ENCODE results near the gene SORCS2.

SORCS2 gene

DNA sequence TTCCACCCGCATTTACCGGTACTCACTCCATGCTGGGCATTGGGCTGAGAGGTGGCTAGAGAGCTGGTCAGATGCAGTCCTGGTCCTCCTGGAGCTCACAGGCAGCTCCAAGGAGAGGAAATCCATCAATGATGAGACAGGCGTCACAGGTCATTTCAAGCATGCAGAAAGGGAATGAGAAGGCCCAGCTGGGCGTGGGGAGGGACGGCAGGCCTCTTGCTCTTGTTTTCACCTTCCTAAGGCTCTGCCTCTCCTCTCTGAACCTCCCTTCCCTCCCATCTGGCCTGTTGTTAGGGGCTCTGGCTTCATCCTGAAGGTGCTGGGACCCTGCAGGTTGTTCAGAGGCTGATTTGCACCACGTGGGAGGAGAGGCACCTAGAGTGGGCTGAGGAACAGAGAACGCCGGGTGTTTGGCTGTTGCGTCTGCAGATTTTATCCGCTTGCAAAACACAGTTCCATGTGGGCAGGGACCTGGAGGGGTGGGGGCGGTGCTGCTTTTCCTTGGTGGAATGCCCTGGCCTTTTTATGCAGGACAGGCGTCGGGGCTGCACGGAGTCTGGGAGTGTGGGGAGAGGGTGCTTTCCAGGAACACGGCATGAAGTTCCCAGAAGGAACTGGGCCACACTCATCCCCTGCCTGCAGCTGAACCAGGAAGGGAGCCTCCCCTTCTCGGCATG, 323.9 kb downstream of the SORCS2 start:
- ChIA-PET POLR2A (no interaction called here), CTCF (no interaction called here)
- TF ChIP-seq SP1 (IDR thresholded peaks at IDR 0.05) = no peak
- no peak for TF ChIP-seq SUZ12 (IDR thresholded peaks at IDR 0.05)
- no peak for TF ChIP-seq ZNF384 (IDR thresholded peaks at IDR 0.05)
- no peak for TF ChIP-seq FOXM1 (IDR thresholded peaks at IDR 0.05; ENCODE audit: borderline replicate concordance)
- no peak for TF ChIP-seq NFRKB (IDR thresholded peaks at IDR 0.05)
- TF ChIP-seq BHLHE40 (IDR thresholded peaks at IDR 0.05; ENCODE audit: borderline replicate concordance) = no peak
- TF ChIP-seq PKNOX1 (IDR thresholded peaks at IDR 0.05) = no peak
- TF ChIP-seq HDGF (IDR thresholded peaks at IDR 0.05; ENCODE audit: borderline replicate concordance) = no peak
- no peak for TF ChIP-seq FOXK2 (IDR thresholded peaks at IDR 0.05)
- TF ChIP-seq TARDBP (IDR thresholded peaks at IDR 0.05) = no peak
- no peak for TF ChIP-seq L3MBTL2 (conservative IDR thresholded peaks at IDR 0.05)
- no peak for TF ChIP-seq ARNT (IDR thresholded peaks at IDR 0.05)
- no peak for TF ChIP-seq CTBP1 (IDR thresholded peaks at IDR 0.05; ENCODE audit: borderline replicate concordance)
- no peak for TF ChIP-seq ELF4 (IDR thresholded peaks at IDR 0.05)
- TF ChIP-seq LEF1 (IDR thresholded peaks at IDR 0.05; ENCODE audit: borderline replicate concordance) = no peak
- TF ChIP-seq FOXA1 (IDR thresholded peaks at IDR 0.05) = no peak
- no peak for DNase-seq (ENCODE audit: extremely low spot score)

GRCh38 chr4:7516773-7517144, 324.4 kb downstream of the SORCS2 start:
- POLR2A ChIA-PET = no interaction called here
- TF ChIP-seq BHLHE40 (IDR thresholded peaks at IDR 0.05; ENCODE audit: borderline replicate concordance) = no peak
- no peak for TF ChIP-seq TARDBP (IDR thresholded peaks at IDR 0.05)
- no peak for TF ChIP-seq FOXM1 (IDR thresholded peaks at IDR 0.05; ENCODE audit: borderline replicate concordance)
- TF ChIP-seq FOXA1 (IDR thresholded peaks at IDR 0.05) = no peak
- no peak for TF ChIP-seq ELF4 (IDR thresholded peaks at IDR 0.05)
- TF ChIP-seq ARNT (IDR thresholded peaks at IDR 0.05) = no peak
- TF ChIP-seq CTBP1 (IDR thresholded peaks at IDR 0.05; ENCODE audit: borderline replicate concordance) = no peak
- TF ChIP-seq SUZ12 (IDR thresholded peaks at IDR 0.05) = no peak
- no peak for TF ChIP-seq HDGF (IDR thresholded peaks at IDR 0.05; ENCODE audit: borderline replicate concordance)
- TF ChIP-seq NFRKB (IDR thresholded peaks at IDR 0.05) = no peak
- no peak for TF ChIP-seq SP1 (IDR thresholded peaks at IDR 0.05)
- no peak for TF ChIP-seq L3MBTL2 (conservative IDR thresholded peaks at IDR 0.05)
- no peak for TF ChIP-seq ZNF384 (IDR thresholded peaks at IDR 0.05)
- no peak for TF ChIP-seq PKNOX1 (IDR thresholded peaks at IDR 0.05)
- no peak for TF ChIP-seq LEF1 (IDR thresholded peaks at IDR 0.05; ENCODE audit: borderline replicate concordance)
- no peak for DNase-seq (ENCODE audit: extremely low spot score)
- CTCF ChIA-PET = interaction anchor here (0.5 kb wide), 1 partner anchor 445 kb away, joined by 3 read pairs; no protein-coding TSS in a partner anchor

- ChIA-PET POLR2A (no interaction called here), CTCF (no interaction called here)
- no peak for DNase-seq (ENCODE audit: extremely low spot score)
- TF ChIP-seq FOXA1 (IDR thresholded peaks at IDR 0.05) (no peak), FOXK2 (IDR thresholded peaks at IDR 0.05) (no peak), NFRKB (IDR thresholded peaks at IDR 0.05) (no peak), SUZ12 (IDR thresholded peaks at IDR 0.05) (no peak), SP1 (IDR thresholded peaks at IDR 0.05) (no peak), HDGF (IDR thresholded peaks at IDR 0.05; ENCODE audit: borderline replicate concordance) (no peak)
These were observed 326.7 kb downstream of the SORCS2 start for GRCh38 chr4:7518871-7519637.

DNA sequence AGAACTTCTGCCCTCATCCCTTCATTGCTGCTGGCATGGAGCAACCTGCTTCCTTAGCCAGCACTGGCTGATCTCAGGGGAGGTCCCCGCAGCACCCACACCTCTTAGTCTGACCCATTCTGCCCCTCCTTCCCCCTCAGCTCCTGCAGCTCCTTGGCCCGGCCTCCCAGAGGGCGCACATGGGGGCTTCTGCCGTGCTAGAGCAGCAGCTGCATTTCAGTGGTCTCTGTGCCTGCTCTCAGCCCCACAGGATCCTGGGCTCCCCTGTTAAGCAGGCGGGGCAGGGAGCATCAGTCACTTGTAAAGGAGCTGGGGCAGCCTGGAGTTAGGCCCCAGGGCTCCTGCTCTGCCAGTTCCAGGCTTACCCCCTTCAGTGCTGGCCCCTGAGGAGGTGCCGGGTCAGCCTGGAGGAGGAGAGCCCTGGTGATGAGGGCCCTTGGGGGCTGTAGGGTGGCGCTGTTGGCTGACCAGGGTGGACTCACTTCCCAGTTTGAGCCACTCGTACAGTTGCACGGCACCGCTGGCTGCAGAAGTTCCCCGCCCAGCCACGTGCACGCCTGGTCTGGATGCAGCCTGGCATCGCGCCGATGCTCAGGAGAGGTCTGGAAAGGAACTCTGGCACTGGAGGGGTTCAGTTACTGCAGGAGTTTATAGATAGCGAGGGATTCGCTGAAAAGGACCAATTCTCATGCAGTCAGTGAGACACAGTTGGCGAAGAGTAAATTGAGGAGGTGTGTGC, 327.5 kb downstream of the SORCS2 start:
- ChIA-PET POLR2A (no interaction called here), CTCF (no interaction called here)
- no peak for TF ChIP-seq LEF1 (IDR thresholded peaks at IDR 0.05; ENCODE audit: borderline replicate concordance)
- TF ChIP-seq FOXA1 (IDR thresholded peaks at IDR 0.05) = no peak
- no peak for TF ChIP-seq L3MBTL2 (conservative IDR thresholded peaks at IDR 0.05)
- no peak for TF ChIP-seq CTBP1 (IDR thresholded peaks at IDR 0.05; ENCODE audit: borderline replicate concordance)
- TF ChIP-seq SUZ12 (IDR thresholded peaks at IDR 0.05) = no peak
- TF ChIP-seq SP1 (IDR thresholded peaks at IDR 0.05) = no peak
- TF ChIP-seq FOXK2 (IDR thresholded peaks at IDR 0.05) = no peak
- no peak for TF ChIP-seq FOXM1 (IDR thresholded peaks at IDR 0.05; ENCODE audit: borderline replicate concordance)
- no peak for TF ChIP-seq NFRKB (IDR thresholded peaks at IDR 0.05)
- TF ChIP-seq PKNOX1 (IDR thresholded peaks at IDR 0.05) = no peak
- TF ChIP-seq ELF4 (IDR thresholded peaks at IDR 0.05) = no peak
- TF ChIP-seq ARNT (IDR thresholded peaks at IDR 0.05) = no peak
- TF ChIP-seq TARDBP (IDR thresholded peaks at IDR 0.05) = no peak
- no peak for TF ChIP-seq ZNF384 (IDR thresholded peaks at IDR 0.05)
- TF ChIP-seq BHLHE40 (IDR thresholded peaks at IDR 0.05; ENCODE audit: borderline replicate concordance) = no peak
- no peak for TF ChIP-seq HDGF (IDR thresholded peaks at IDR 0.05; ENCODE audit: borderline replicate concordance)
- no peak for DNase-seq (ENCODE audit: extremely low spot score)

GRCh38 chr4:7521666-7522065, 329.3 kb downstream of the SORCS2 start:
- TF ChIP-seq NFRKB (IDR thresholded peaks at IDR 0.05) = no peak
- no peak for TF ChIP-seq ELF4 (IDR thresholded peaks at IDR 0.05)
- no peak for TF ChIP-seq BHLHE40 (IDR thresholded peaks at IDR 0.05; ENCODE audit: borderline replicate concordance)
- TF ChIP-seq FOXK2 (IDR thresholded peaks at IDR 0.05) = no peak
- no peak for TF ChIP-seq PKNOX1 (IDR thresholded peaks at IDR 0.05)
- no peak for TF ChIP-seq FOXM1 (IDR thresholded peaks at IDR 0.05; ENCODE audit: borderline replicate concordance)
- TF ChIP-seq SUZ12 (IDR thresholded peaks at IDR 0.05) = no peak
- no peak for TF ChIP-seq TARDBP (IDR thresholded peaks at IDR 0.05)
- no peak for TF ChIP-seq HDGF (IDR thresholded peaks at IDR 0.05; ENCODE audit: borderline replicate concordance)
- no peak for TF ChIP-seq ZNF384 (IDR thresholded peaks at IDR 0.05)
- no peak for TF ChIP-seq ARNT (IDR thresholded peaks at IDR 0.05)
- TF ChIP-seq SP1 (IDR thresholded peaks at IDR 0.05) = no peak
- no peak for TF ChIP-seq L3MBTL2 (conservative IDR thresholded peaks at IDR 0.05)
- POLR2A ChIA-PET = no interaction called here
- no peak for DNase-seq (ENCODE audit: extremely low spot score)
- CTCF ChIA-PET = no interaction called here
